ENCODE data around the gene NEURL3.

- TF ChIP-seq EZH2phosphoT487 (IDR thresholded peaks at IDR 0.05; ENCODE audit: insufficient read depth, low read depth) = no peak
- TF ChIP-seq EZH2 (IDR thresholded peaks at IDR 0.05; ENCODE audit: insufficient read depth, poor library complexity, severe bottlenecking) = no peak
Observed at GRCh38 chr2:96548558-96549465, 43.7 kb upstream of the NEURL3 start.

Measured in GM23248 (cell line).